Measurements from ENCODE around the gene ASTN2.

GRCh38 chr9:117407436-117408022 is 7.3 kb downstream of the ASTN2 start:
- TF ChIP-seq POLR2A (IDR thresholded peaks at IDR 0.05) = no peak
- TF ChIP-seq, protein P1, sequence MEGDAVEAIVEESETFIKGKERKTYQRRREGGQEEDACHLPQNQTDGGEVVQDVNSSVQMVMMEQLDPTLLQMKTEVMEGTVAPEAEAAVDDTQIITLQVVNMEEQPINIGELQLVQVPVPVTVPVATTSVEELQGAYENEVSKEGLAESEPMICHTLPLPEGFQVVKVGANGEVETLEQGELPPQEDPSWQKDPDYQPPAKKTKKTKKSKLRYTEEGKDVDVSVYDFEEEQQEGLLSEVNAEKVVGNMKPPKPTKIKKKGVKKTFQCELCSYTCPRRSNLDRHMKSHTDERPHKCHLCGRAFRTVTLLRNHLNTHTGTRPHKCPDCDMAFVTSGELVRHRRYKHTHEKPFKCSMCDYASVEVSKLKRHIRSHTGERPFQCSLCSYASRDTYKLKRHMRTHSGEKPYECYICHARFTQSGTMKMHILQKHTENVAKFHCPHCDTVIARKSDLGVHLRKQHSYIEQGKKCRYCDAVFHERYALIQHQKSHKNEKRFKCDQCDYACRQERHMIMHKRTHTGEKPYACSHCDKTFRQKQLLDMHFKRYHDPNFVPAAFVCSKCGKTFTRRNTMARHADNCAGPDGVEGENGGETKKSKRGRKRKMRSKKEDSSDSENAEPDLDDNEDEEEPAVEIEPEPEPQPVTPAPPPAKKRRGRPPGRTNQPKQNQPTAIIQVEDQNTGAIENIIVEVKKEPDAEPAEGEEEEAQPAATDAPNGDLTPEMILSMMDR (IDR thresholded peaks at IDR 0.05) = no peak

All from lower leg skin (tissue), 3 donors.